ENCODE results near the gene BTNL3.

DNA sequence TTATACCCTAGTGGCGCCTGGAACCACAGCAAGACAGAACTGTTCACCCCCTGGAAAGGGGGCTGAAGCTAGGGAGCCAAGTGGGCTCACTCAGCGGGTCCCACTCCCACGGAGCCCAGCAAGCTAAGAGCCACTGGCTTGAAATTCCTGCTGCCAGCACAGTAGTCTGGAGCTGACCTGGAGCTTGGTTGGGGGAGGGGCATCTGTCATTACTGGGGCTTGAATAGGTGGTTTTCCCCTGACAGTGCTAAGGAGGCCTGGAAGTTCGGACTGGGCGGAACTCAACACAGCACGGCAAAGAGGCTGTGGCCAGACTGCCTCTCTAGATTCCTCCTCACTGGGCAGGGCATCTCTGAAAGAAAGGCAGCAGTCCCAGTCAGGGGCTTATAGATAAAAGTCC, 19.5 kb downstream of the BTNL3 start:
- TF ChIP-seq, protein P1, sequence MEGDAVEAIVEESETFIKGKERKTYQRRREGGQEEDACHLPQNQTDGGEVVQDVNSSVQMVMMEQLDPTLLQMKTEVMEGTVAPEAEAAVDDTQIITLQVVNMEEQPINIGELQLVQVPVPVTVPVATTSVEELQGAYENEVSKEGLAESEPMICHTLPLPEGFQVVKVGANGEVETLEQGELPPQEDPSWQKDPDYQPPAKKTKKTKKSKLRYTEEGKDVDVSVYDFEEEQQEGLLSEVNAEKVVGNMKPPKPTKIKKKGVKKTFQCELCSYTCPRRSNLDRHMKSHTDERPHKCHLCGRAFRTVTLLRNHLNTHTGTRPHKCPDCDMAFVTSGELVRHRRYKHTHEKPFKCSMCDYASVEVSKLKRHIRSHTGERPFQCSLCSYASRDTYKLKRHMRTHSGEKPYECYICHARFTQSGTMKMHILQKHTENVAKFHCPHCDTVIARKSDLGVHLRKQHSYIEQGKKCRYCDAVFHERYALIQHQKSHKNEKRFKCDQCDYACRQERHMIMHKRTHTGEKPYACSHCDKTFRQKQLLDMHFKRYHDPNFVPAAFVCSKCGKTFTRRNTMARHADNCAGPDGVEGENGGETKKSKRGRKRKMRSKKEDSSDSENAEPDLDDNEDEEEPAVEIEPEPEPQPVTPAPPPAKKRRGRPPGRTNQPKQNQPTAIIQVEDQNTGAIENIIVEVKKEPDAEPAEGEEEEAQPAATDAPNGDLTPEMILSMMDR (conservative IDR thresholded peaks at IDR 0.05) = no peak
- no peak for TF ChIP-seq EZH2 (IDR thresholded peaks at IDR 0.05; ENCODE audit: low read depth)
